ENCODE results near the gene TIMM8A. TPM values are rescaled to one million over a fixed set of nuclear protein-coding genes. Genes with fewer than 3 reads are reported as not detected.
A peak's percentile ranks its signal among the peaks of the same experiment; 100 is the strongest.
"Not testable (repeated sequence)": the region's sequence is repeated elsewhere in the genome, so short reads cannot be mapped to it uniquely, and the experiment has no call there.

Gene TIMM8A
- total RNA-seq, 4 donors from 2014 or later, result 3.0 to 4.8 (median 3.7) TPM

- WGBS, result 50% methylated on average over 14 of the region's 14 CpGs
- TF ChIP-seq EP300 (IDR thresholded peaks at IDR 0.05) (no peak), CTCF (IDR thresholded peaks at IDR 0.05) (no peak), POLR2A (IDR thresholded peaks at IDR 0.05; ENCODE audit: low read depth) (no peak), POLR2AphosphoS5 (IDR thresholded peaks at IDR 0.05) (no peak)
- H3K36me3 ChIP-seq, result peaks cover 0 to 7% (median 0%) of the 10 kb centered on the region in 4 donors
- H3K4me3 ChIP-seq, result peak overlapping the region; percentile 60 to 66 (median 65)
- no peak for DNase-seq (ENCODE audit: extremely low spot score)
- no peaks in the 10 kb centered on the region for H3K27me3 ChIP-seq
- peak overlapping the region; percentile 82 to 89 (median 84) for H3K27ac ChIP-seq (replicated peaks in 1 of 4)
- intact Hi-C loops (cut with DNase I), result no loop called here
- H3K4me1 ChIP-seq, result peaks cover 7 to 18% (median 16%) of the 10 kb centered on the region in 4 donors
- H3K9me3 ChIP-seq, result no peaks in the 10 kb centered on the region
Observed at GRCh38 chrX:101347859-101348451, 587 bp downstream of the TIMM8A start.

- TF ChIP-seq POLR2AphosphoS5 (IDR thresholded peaks at IDR 0.05) (no peak), POLR2A (IDR thresholded peaks at IDR 0.05; ENCODE audit: low read depth) (no peak), EP300 (IDR thresholded peaks at IDR 0.05) (no peak), CTCF (IDR thresholded peaks at IDR 0.05) (no peak)
- H3K27me3 ChIP-seq, result no peaks in the 10 kb centered on the region
- H3K4me1 ChIP-seq, result no peaks in the 10 kb centered on the region
- DNase-seq (ENCODE audit: extremely low spot score), result no peak
- H3K9me3 ChIP-seq, result no peaks in the 10 kb centered on the region
- no peaks in the 10 kb centered on the region for H3K36me3 ChIP-seq
- H3K4me3 ChIP-seq, result no peak overlapping the region
- no peak overlapping the region for H3K27ac ChIP-seq (replicated peaks in 1 of 4)
- intact Hi-C loops (cut with DNase I), result no loop called here
- WGBS, result 86% methylated on average over 4 of the region's 4 CpGs
Observed at GRCh38 chrX:101337776-101338271, 10.7 kb downstream of the TIMM8A start.

GRCh38 chrX:101334310-101334709 is 14.2 kb downstream of the TIMM8A start:
- H3K4me3 ChIP-seq; H3K27ac ChIP-seq (replicated peaks in 1 of 4); DNase-seq (ENCODE audit: extremely low spot score); intact Hi-C loops (cut with DNase I); H3K9me3 ChIP-seq; H3K4me1 ChIP-seq; H3K36me3 ChIP-seq; H3K27me3 ChIP-seq: not testable (repeated sequence)
- WGBS, result 64% methylated on average over 7 of the region's 7 CpGs

GRCh38 chrX:101326600-101326999 is 21.9 kb downstream of the TIMM8A start:
- H3K4me1 ChIP-seq; H3K27ac ChIP-seq (replicated peaks in 1 of 4); H3K9me3 ChIP-seq; H3K27me3 ChIP-seq; H3K36me3 ChIP-seq; H3K4me3 ChIP-seq; DNase-seq (ENCODE audit: extremely low spot score); intact Hi-C loops (cut with DNase I): not testable (repeated sequence)
- 83% methylated on average over 3 of the region's 3 CpGs for WGBS

- Histone ChIP-seq H3K36me3 (no peaks in the 10 kb centered on the region), H3K27ac (replicated peaks in 1 of 4) (no peak overlapping the region), H3K4me1 (no peaks in the 10 kb centered on the region), H3K4me3 (no peak overlapping the region), H3K9me3 (no peaks in the 10 kb centered on the region), H3K27me3 (no peaks in the 10 kb centered on the region)
- DNase-seq (ENCODE audit: extremely low spot score), result no peak
- intact Hi-C loops (cut with DNase I), result no loop called here
- TF ChIP-seq POLR2AphosphoS5 (IDR thresholded peaks at IDR 0.05), result no peak
- TF ChIP-seq POLR2A (IDR thresholded peaks at IDR 0.05; ENCODE audit: low read depth), result no peak
- no peak for TF ChIP-seq CTCF (IDR thresholded peaks at IDR 0.05)
- TF ChIP-seq EP300 (IDR thresholded peaks at IDR 0.05), result no peak
- WGBS, result 78% methylated on average over 1 of the region's 1 CpG
Observed at GRCh38 chrX:101303790-101304189, 44.8 kb downstream of the TIMM8A start.

Small RNA genes within 50 kb of the gene (small RNA-seq; reads per million reads assigned to genes)
- gene RNU6-934P, result 0 reads per million in 3 donors

Other genes starting within 250 kb of the TIMM8A start
- under 1 TPM; 0.42 to 0.97 (median 0.65) TPM for gene DRP2, start 129.0 kb downstream of the TIMM8A start, total RNA-seq
- under 1 TPM in 1 of 4 donors, not detected in 3; 0.13 TPM for gene TAF7L, start 57.4 kb downstream of the TIMM8A start, total RNA-seq
- 1 to 10 TPM; 2.5 to 5.3 (median 4.0) TPM for gene BTK, start 37.4 kb upstream of the TIMM8A start, total RNA-seq
- 100 to 1,000 TPM; 280 to 704 (median 376) TPM for gene RPL36A, start 42.3 kb upstream of the TIMM8A start, total RNA-seq
- 10 to 100 TPM in 3 of 4 donors, 1 to 10 TPM in 1; 8.7 to 17.7 (median 15.9) TPM for gene GLA, start 59.2 kb upstream of the TIMM8A start, total RNA-seq
- 10 to 100 TPM; 36.4 to 60.0 (median 44.4) TPM for gene HNRNPH2, start 59.5 kb upstream of the TIMM8A start, total RNA-seq
- gene ARMCX4, start 136.7 kb upstream of the TIMM8A start, total RNA-seq, result 10 to 100 TPM in 2 of 4 donors, 1 to 10 TPM in 2; 4.2 to 12.3 (median 8.4) TPM
- 10 to 100 TPM; 25.7 to 37.9 (median 33.7) TPM for gene ARMCX1, start 201.8 kb upstream of the TIMM8A start, total RNA-seq

Measured in esophagus muscularis mucosa (tissue), 4 donors.